Glomerular visceral epithelial cell (primary cell): ENCODE measurements around the gene BRME1.
"Not testable (repeated sequence)": the region's sequence is repeated elsewhere in the genome, so short reads cannot be mapped to it uniquely, and the experiment has no call there.

Source experiments
- DNase-seq: peaks from one replicate; pipeline ENCODE4 v3.0.0-alpha.2; 2016; ENCODE audit errors: extremely low spot score

Gene BRME1

DNA sequence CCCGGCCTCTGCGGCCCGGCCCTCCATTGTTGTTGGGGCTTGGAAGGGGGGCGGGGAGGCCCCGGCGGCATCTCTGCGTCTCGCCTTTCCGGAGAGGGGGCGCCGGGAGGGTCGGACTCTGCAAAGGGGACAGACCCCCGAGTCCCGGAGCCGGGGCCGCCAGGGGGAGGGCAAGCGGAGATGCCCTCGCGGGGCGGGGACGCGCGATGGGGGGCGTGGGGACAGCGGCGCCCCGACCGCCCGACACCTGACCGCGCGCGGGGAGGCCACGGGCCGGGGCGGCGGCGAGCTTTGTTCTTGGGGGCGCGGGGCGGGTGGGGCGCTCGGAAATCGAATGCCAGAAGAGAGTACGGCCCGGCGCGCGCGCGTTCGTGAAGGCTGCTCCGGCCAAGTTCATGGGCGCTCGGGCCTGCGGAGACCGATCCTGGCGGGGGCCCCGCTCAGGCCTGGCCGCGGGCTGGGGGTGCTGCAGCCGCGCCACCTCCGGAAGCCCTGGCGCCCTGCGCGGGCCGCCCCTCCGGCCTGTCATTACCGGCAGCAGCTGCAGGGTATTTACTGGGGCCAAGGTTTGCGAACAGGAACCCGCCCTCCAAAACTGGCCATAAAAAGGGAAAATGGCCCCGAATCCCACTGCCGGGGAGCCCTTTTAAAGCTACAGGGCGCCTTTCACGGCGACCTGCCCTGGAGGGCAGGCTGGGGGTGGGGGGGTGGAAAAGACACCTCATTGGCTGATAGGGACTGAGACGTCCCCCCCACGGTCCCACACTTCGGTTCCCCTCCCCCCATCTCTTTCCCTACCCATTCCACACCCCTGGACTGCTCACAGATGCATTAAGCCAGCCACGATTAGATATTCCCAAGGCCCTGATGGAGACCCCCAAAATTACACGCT lies 40.1 kb downstream of the BRME1 start:
- DNase-seq: no peak

GRCh38 chr19:13864667-13865570 lies 41.0 kb downstream of the BRME1 start:
- no peak for DNase-seq

- DNase-seq: no peak
Measured at GRCh38 chr19:13864046-13864666, 41.8 kb downstream of the BRME1 start.

DNA sequence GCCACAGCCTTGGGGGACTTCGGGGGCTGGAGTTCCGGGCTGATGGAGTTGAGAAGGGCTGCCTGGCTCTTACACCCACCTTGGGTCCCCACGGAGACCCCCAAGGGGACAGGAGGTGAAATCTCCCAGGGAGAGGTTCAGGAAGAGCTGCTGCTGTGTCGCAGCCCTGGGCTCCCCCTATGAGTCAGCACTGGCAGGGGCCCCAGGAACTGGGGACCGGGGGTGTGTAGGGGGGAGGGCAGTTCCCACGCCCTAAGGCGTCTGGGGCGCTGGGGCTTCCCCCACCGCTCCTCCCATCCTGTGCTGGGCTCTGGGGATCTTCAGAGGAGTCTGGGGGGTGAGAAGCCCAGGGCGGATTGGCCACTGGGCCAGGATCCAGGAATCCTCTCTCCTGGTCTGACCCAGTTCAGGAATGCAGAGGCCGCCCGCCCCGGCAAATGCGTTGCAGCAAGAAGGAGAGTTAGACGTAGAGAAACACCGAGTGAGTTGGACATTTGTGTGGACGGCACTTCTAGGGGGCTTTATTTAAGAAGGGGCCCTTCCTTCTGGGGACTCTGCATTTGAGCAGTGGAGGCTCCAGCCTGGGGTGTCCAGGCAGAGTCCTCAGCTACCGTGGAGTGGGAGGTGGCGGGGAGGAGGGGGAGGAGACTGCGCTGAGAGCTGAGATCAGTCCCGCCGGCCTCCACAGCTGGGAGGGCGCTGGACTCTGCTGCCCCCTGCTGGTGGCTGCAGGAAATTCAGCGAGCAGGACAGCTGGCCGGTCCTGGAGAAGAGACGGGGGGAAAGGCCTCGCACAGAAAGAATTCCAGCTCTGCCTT lies 44.0 kb downstream of the BRME1 start:
- peak; percentile 95 for DNase-seq

GRCh38 chr19:13861392-13861713 lies 44.6 kb downstream of the BRME1 start:
- DNase-seq: no peak

GRCh38 chr19:13860679-13861391 lies 45.1 kb downstream of the BRME1 start:
- no peak for DNase-seq

GRCh38 chr19:13859361-13859880 lies 46.5 kb downstream of the BRME1 start:
- no peak for DNase-seq

DNA sequence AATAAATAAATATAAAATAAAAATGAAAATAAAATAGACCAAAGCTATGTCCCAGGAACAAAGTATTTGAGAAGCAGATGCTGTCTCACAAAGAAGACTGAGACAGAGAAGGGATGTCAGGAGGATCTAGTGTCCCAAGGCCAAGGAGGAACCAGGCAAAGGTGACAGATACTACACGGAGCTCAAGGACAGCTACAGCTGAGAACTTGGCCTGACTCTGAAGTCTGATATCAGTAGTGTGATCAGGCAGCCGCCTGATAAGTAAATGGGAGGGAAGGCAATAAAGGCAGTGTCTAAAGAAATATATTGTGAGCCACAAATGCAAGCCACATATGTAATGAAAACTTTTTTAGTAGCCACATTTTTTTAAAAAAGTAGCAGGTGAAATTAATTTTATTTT lies 49.4 kb downstream of the BRME1 start:
- DNase-seq: no peak

GRCh38 chr19:13852171-13852707 lies 53.7 kb downstream of the BRME1 start:
- DNase-seq: not testable (repeated sequence)

GRCh38 chr19:13851734-13852114 lies 54.2 kb downstream of the BRME1 start:
- DNase-seq: not testable (repeated sequence)

DNA sequence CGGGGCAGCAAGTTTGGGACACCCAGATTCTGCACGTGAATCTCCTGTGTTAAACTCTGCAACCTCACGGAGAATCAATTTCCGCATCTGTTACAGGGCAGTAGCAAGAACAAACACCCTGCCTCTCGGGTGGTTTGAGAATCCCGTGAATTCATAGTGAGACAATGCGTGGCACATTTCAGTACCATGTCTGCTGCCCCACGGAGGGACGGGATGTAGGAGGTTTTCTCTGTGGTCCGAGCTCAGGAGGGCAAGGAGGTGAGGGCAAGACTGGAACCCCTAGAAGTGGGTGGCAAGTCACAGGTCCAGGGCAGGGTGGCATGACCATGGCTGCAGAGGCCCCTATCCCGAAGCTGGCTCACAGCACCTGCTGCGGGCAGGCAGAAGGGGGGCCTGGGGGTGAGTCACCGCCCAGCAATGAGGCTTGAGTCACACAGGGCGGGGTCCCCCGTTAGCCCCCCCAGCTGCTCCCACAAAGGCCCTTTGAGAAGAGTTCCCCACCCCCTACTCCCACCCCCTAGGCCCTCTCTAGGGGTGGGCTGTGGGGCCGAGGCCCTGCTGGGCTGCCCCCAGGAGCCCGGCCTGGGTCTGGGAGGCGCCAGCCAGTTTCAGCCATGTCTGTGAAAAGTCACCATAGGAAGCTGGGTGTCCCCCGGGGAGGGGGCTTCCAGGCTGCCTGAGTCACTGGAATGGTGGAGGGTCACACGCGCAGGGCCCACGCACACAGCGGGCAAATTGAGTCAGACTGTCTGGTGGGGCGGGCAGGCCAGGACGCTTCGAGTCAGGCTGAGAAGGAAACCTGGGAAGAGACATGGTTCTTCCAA lies 54.8 kb downstream of the BRME1 start:
- DNase-seq: peak; percentile 99

GRCh38 chr19:13849991-13850909 lies 55.7 kb downstream of the BRME1 start:
- DNase-seq: peak; percentile 91

DNA sequence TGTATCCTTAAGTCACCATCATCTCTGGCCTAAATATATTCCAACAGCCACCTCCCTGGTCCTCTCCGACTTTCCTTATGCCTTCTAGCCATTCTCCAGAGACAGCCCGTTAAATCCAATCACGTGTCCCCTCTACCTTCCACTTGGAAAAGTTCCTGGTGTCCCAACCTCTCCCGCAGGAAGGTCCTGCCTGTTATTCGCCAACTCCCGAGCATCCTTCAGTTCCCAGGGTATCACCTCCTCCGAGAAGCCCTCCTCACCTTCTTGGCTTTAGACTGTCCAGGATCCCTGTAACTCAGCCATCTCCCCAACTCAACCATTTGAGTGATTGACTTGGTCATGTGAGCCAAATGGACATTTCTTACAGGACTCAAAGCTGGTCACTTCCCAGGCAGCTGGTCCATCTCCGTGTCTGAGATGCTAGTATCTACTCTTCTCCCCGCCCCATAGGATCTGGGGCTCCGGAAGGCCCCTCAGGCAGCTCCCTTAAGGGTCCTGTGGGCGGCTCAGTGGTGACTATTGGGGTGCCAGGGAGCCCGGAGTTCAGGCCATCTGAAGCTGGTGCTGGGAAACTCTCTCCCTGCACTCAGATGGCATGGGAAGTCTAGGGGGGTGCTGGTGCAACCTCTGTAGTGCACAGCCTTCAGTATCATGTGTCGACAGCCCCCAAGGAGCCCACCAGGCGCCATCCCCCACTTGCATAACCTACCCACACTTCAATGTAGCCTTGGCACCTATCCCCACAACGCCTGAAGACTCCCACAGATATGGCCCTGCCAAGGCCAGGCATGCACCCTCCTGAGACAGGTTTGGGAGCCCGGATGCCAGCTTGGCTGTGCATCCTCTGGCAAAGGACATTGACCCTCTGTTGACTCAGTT lies 56.9 kb downstream of the BRME1 start:
- no peak for DNase-seq

- DNase-seq: no peak
Measured at GRCh38 chr19:13848340-13848677, 57.6 kb downstream of the BRME1 start.

GRCh38 chr19:13847407-13848339 lies 58.2 kb downstream of the BRME1 start:
- peak; percentile 96 for DNase-seq
